ENCODE measurements around the gene TENT5C. TPM values are rescaled to one million over a fixed set of nuclear protein-coding genes. Genes with fewer than 3 reads are reported as not detected.

The TENT5C gene
- polyA plus RNA-seq, 1 donor (not counting 4 experiments of a cell fraction or from before 2014, with no cell fraction given): 0.13 TPM

- no peak overlapping the region for H3K9ac ChIP-seq (ENCODE audit: control insufficient read depth, extremely low read depth, insufficient read depth, low read length)
Observed at GRCh38 chr1:117561551-117561950, 44.3 kb upstream of the TENT5C start.

DNA sequence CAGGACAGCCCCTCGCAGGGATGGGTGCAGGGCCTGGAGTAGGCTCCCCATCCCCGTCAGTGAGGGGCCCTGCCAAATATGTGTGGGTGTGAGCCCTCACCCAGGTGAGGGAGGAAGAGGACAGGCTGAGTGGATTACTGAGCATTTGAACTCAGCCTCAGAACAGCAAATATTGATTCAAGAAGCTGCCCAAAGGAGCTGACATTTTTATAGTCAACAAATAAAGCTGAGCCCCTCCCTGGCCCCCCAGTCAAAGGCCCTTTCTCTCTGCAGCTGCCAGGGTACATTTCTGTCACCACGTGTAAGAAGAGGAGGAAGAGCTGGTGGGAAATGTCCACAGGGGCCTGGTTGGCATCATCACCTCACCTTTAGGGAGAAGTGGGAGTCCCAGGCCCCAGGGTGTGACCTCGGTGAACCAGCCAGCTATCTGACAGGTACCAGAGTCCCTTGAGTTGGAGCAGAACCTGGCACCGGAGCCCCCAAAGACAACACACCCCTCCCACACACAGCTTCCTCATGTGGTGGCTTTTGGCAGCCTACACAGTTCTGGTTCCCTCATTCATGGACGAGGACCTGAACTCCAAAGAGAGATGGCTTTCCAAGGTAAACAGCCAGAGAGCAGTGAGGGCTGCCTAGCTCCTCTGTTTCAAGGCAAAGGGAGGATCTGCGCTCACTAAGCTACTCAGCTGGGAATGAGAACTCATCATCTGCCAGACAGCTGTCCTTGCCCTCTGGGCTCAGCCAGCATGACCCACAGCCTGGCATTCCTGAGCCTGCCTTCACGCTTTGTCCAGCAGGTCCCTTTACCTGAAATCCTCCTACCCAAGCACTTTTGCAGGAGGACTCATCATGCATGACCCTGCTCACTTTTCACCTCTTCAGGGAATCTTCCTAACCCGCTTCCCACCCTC, 43.0 kb upstream of the TENT5C start:
- H3K27ac ChIP-seq (ENCODE audit: control insufficient read depth, insufficient read depth, low read length): no peak overlapping the region
- H3K79me2 ChIP-seq (ENCODE audit: control insufficient read depth, insufficient read depth, low read length): no peaks in the 10 kb centered on the region
- no peak overlapping the region for H3K4me3 ChIP-seq (ENCODE audit: control insufficient read depth in 2 of 3, extremely low read depth in 1 of 3, insufficient read depth in 2 of 3, low read depth in 1 of 3, low read length in 3 of 3)
- H3K9me3 ChIP-seq (ENCODE audit: control insufficient read depth, low read depth, low read length): no peaks in the 10 kb centered on the region
- H2AFZ ChIP-seq (ENCODE audit: control insufficient read depth, low read length): no peak overlapping the region
- H4K20me1 ChIP-seq (ENCODE audit: control insufficient read depth, extremely low read depth, insufficient read depth, low read length): no peaks in the 10 kb centered on the region
- no peak overlapping the region for H3K4me2 ChIP-seq (ENCODE audit: control insufficient read depth, extremely low read depth, insufficient read depth, low read depth, low read length)
- H3K27me3 ChIP-seq (ENCODE audit: control insufficient read depth, extremely low read depth, insufficient read depth, low read length): no peaks in the 10 kb centered on the region
- DNase-seq (ENCODE audit: low read depth, low spot score) (no peak), FAIRE-seq (no peak)
- H3K9me1 ChIP-seq (ENCODE audit: control insufficient read depth, extremely low read depth, insufficient read depth, low read length): no peaks in the 10 kb centered on the region
- no peaks in the 10 kb centered on the region for H3K4me1 ChIP-seq (ENCODE audit: control insufficient read depth, extremely low read depth, insufficient read depth, low read length)
- dilution Hi-C loops (cut with MboI; ENCODE audit: extremely low pct_ligation_motif_present, low sequenced_read_pairs): no loop called here
- H3K9ac ChIP-seq (ENCODE audit: control insufficient read depth, extremely low read depth, insufficient read depth, low read length): no peak overlapping the region
- TF ChIP-seq EZH2 (IDR thresholded peaks at IDR 0.05; ENCODE audit: low read length) (no peak), CTCF (optimal IDR thresholded peaks at IDR 0.05 in 1 of 3, IDR thresholded peaks at IDR 0.05 in 1 of 3, conservative IDR thresholded peaks at IDR 0.05 in 1 of 3; ENCODE audit: extremely low read depth in 1 of 3, insufficient read depth in 2 of 3, low read length in 3 of 3) (no peak)
- H3K36me3 ChIP-seq (ENCODE audit: control insufficient read depth in 2 of 2, extremely low read depth in 1 of 2, insufficient read depth in 2 of 2, low read length in 2 of 2): no peaks in the 10 kb centered on the region

More at GRCh38 chr1:117561551-117561950, 44.3 kb upstream of the TENT5C start:
- no peak for TF ChIP-seq EZH2 (IDR thresholded peaks at IDR 0.05; ENCODE audit: low read length)
- TF ChIP-seq CTCF (optimal IDR thresholded peaks at IDR 0.05 in 1 of 3, IDR thresholded peaks at IDR 0.05 in 1 of 3, conservative IDR thresholded peaks at IDR 0.05 in 1 of 3; ENCODE audit: extremely low read depth in 1 of 3, insufficient read depth in 2 of 3, low read length in 3 of 3): no peak
- no peaks in the 10 kb centered on the region for H3K36me3 ChIP-seq (ENCODE audit: control insufficient read depth in 2 of 2, extremely low read depth in 1 of 2, insufficient read depth in 2 of 2, low read length in 2 of 2)
- no peaks in the 10 kb centered on the region for H3K27me3 ChIP-seq (ENCODE audit: control insufficient read depth, extremely low read depth, insufficient read depth, low read length)
- DNase-seq (ENCODE audit: low read depth, low spot score) (no peak), FAIRE-seq (no peak)
- no peak overlapping the region for H3K27ac ChIP-seq (ENCODE audit: control insufficient read depth, insufficient read depth, low read length)
- dilution Hi-C loops (cut with MboI; ENCODE audit: extremely low pct_ligation_motif_present, low sequenced_read_pairs): no loop called here
- H3K4me1 ChIP-seq (ENCODE audit: control insufficient read depth, extremely low read depth, insufficient read depth, low read length): no peaks in the 10 kb centered on the region
- no peaks in the 10 kb centered on the region for H4K20me1 ChIP-seq (ENCODE audit: control insufficient read depth, extremely low read depth, insufficient read depth, low read length)
- H3K4me3 ChIP-seq (ENCODE audit: control insufficient read depth in 2 of 3, extremely low read depth in 1 of 3, insufficient read depth in 2 of 3, low read depth in 1 of 3, low read length in 3 of 3): no peak overlapping the region
- H3K9me3 ChIP-seq (ENCODE audit: control insufficient read depth, low read depth, low read length): no peaks in the 10 kb centered on the region
- H3K4me2 ChIP-seq (ENCODE audit: control insufficient read depth, extremely low read depth, insufficient read depth, low read depth, low read length): no peak overlapping the region
- no peaks in the 10 kb centered on the region for H3K79me2 ChIP-seq (ENCODE audit: control insufficient read depth, insufficient read depth, low read length)
- H3K9me1 ChIP-seq (ENCODE audit: control insufficient read depth, extremely low read depth, insufficient read depth, low read length): no peaks in the 10 kb centered on the region
- no peak overlapping the region for H2AFZ ChIP-seq (ENCODE audit: control insufficient read depth, low read length)
